Measurements from ENCODE around the gene RBM33. TPM values are rescaled to one million over a fixed set of nuclear protein-coding genes. Genes with fewer than 3 reads are reported as not detected.

Gene RBM33
- total RNA-seq, 1 donor from 2014 or later, result 77.0 TPM

DNA sequence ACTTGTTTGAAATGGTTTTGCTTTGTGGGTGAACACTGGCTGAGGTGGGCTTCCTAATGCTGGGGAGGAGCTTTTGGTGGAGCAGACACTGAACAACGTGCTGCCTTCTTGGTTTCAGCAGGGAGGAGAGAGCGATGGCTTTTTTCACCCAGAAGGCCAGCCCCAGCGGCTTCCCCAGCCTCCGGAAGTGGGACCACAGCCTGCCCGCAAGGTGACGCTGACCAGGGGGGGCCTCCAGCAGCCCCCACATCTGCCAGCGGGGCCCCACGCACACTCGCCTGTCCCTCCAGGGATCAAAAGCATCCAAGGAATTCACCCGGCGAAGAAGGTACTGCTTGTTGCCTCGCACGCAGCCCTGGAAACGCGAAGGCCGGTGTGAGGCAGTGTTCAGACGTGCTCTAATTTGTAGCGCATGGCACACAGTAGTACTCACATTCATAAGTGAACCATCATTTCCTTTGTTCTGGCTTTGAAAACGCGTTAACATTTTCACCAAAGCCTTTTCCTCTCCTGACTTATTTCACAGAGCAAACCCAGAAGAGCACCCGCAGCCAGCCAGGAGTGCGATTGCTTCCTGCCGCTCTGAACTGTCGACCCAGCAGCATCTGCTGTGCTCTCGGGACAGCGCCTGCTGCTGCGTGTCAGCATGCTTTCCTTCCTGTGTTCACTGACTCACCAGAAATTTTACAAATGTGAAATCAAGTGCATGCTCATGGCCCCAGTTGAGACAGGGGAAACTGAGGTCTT is 119.4 kb downstream of the RBM33 start:
- intact Hi-C loops (cut with micrococcal nuclease), result loop anchor here (1.0 to 10.0 kb wide), 4 partner anchors 25 to 559 kb away; partner anchors contain the start of genes INSIG1 and RBM33

DNA sequence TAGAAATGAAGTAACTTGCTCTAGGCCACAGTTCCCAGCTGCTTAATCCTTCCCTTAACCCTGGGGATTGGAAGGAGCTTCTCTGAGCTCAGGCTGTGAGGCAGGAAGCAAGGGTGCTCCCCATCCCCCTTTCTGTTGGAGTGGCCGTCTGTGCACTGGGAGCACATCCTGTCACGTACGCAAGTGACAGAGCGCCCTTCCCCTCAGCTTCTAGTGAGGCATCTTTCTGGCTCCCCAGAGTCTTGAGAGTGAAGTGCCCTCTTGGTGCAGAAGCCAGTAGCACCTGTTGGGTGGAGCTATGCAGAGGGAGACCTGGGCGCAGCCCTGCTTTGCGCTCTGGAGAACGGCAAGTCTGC is 120.0 kb downstream of the RBM33 start:
- intact Hi-C loops (cut with micrococcal nuclease), result loop anchor here (1.0 to 10.0 kb wide), 4 partner anchors 25 to 560 kb away; partner anchors contain the start of genes INSIG1 and RBM33

DNA sequence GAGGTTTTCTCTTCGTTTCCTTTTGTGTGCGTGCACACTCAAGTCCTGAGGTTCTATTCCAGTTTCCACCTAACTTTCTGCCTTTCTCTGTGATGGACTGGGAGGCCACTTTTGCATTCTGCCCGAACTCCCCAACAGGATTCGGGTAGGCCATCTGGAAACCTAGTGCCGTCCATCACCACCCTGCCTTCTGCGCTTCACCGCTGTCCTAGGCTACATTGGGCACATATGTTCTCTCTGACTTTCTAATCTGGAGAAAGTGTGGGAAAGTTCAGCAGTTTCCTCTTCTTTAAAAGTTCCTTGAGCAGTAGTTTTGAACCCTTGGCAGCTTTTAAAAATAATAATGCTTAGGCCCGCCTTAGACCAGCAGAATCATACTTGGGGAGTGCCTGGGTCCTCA is 121.0 kb downstream of the RBM33 start:
- intact Hi-C loops (cut with micrococcal nuclease), result loop anchor here (2.0 to 10.0 kb wide), 3 partner anchors 469 to 838 kb away; partner anchors contain the start of gene INSIG1

DNA sequence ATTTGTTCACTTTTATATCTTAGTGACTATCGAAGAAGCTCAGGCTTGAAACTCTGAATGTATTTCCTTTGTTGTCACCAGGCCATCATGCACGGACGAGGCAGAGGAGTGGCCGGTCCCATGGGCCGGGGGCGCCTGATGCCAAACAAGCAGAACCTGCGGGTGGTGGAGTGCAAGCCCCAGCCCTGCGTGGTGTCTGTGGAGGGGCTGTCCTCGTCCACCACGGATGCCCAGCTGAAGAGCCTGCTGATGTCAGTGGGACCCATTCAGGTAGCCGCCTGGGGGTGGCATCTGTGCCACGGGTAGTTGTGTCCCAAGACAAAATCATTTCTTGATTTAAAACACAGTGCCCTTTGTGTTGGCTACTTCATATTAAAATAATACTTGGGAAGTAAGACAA is 121.9 kb downstream of the RBM33 start:
- intact Hi-C loops (cut with micrococcal nuclease), result loop anchor here (5.0 to 10.0 kb wide), 2 partner anchors 562 to 839 kb away; no protein-coding TSS in a partner anchor

DNA sequence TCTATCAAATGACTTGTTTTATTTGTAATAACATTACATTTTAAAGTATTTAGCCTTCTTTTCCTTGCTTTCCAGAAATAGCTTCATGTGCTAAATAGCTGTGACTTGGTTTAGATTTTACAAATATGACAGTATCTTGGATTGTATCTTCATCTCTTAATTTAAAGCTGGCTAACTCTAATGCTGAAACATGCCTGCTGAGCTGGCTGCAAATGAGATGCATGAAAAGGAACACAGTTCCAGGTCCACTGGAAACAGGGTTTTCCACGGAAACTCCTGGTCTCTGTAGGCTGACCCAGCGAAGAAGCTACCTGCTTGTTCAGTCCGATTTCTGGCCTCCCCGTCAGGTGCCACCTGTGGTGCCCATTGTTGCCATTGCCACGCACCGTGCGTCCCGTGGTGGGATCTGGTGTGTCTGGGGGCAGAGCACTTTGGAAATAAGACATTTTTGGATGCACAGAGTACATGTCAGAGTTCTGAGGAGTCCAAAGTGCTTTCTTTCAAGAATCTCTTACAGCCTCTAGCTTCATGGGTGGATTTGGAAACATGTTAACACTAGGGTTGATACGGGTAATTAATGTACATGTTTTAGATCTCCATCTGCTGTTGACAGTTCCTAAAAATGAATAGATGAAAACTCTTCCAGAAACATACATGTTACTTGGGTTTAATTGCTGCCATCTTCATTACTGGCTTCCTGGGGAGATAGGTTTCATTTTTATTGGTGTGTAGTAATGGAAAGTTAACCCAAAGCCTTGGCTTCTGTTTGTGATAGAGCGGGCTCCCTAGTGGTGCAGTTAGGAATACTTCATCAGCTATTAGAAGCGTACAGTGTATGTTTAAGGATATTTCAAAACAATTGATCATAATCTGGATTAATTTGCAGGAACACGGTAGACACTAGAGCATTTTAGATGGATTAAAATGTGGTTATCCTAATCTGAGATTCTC is 122.8 kb downstream of the RBM33 start:
- intact Hi-C loops (cut with micrococcal nuclease), result loop anchor here (5.0 to 10.0 kb wide), 2 partner anchors 562 to 840 kb away; no protein-coding TSS in a partner anchor

DNA sequence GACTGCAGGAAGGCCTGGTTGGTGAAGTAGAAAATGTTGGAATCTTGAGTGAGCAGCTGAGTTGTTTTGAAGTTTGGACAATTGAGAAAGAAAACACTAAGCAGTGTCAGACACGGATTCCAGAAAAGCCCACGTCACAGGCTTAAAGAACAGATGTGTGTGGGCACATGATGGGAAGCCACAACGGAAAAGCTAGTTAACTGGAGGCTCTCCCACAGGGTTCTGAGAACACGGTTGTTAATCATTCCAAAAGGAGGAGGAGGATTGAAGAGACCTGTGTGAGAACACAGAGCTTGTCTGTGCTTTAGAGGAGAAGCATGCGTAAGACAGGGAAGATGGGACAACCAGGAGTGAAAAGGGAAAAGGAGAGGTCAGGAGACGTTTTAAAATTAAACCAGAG is 125.2 kb downstream of the RBM33 start:
- intact Hi-C loops (cut with micrococcal nuclease), result loop anchor here (5.0 to 10.0 kb wide), 2 partner anchors 565 to 842 kb away; no protein-coding TSS in a partner anchor

DNA sequence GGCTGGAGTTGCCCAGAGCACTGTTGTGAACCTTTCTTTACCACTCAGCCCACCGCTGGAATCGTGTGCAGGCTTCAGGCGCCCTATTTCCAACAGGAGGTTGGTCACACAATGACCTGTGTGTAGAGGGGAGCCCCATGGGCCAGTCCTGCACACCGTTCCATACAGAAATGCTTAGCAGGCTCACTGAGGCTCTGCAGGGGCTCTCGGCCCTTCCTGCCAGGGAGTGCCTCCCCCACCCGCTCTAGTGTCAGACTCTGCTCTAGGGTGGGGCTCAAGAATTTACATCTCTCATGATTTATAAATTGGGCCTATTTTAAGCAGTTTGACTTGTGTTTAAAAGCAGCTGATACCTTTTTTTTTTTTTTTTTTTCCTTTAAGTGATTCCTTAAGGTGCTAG is 125.8 kb downstream of the RBM33 start:
- intact Hi-C loops (cut with micrococcal nuclease), result no loop called here

DNA sequence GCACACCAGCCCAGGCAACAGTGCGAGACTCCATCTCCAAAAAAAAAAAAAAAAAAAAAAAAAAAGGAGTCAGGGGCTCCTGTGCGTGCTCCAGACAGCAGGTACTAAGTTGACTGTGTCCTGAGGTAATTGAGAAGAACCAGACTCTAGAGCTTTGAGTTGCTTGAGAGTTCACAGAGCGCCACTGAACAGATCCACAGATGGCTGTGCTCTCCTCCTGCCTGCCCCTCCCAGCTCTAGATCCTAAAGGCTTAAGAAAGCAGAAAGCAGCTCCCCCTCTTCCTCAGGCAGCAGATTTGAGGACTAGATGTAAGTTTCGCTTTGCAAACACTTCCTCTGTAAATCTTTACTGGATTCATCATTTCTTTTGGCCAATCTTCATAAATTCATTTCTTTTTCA is 129.1 kb downstream of the RBM33 start:
- intact Hi-C loops (cut with micrococcal nuclease), result no loop called here

DNA sequence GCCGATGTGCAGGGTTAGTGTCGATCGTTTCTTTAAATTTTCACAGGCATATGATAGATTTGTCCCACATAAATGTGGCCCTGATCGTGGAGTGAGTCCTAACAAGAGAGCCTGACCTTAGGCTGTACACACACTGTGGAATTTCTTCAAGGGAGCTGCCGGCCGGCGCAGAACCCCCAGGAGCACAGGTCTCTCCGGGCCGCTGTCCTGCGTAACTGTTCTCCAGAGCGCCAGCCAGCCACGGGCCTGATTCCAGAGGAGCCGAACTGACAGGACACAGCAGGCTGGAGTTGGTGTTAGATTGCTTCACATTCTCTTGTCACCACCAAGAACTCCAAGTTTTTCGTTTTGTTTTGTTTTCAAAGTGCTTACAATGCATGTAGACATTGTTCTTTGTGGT is 130.5 kb downstream of the RBM33 start:
- intact Hi-C loops (cut with micrococcal nuclease), result no loop called here

DNA sequence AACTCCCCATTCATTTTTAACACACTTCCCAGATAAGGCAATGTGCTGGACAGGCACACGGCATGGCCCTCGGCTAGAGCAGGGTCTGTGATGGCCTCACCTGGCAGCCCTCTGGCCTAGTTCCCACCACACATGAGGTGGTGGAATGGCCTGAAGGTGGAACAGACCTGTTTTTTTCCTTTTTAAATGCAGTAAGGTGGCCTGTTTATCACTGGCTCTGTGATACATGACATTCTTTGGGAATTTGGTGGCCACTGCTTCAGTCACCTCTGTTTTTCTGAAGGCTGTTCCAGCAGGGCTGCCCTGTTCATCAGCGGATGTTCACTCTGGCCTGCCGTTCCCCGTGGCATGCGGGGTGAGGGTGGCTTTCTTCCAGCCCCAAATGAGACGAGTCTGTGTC is 131.2 kb downstream of the RBM33 start:
- intact Hi-C loops (cut with micrococcal nuclease), result no loop called here

DNA sequence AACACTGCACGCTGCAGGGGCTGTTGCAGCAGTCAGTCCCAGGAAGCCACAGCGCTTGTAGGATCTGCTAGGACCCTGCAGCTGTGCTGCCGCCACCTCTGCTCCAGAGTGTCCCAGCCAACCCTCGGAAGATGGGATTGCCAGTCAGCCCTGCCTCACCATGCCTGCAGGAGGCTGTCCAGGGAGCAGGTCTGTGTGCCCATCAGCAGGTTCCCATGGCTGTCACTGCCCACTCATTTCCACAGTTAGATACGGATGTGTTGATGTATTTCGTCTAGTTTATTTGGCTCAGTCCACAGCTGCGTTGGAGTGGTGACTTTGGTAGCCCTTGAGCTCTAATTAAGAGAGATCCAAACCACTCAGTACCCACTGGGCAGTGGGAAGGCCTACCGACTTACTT is 132.1 kb downstream of the RBM33 start:
- intact Hi-C loops (cut with micrococcal nuclease), result no loop called here

DNA sequence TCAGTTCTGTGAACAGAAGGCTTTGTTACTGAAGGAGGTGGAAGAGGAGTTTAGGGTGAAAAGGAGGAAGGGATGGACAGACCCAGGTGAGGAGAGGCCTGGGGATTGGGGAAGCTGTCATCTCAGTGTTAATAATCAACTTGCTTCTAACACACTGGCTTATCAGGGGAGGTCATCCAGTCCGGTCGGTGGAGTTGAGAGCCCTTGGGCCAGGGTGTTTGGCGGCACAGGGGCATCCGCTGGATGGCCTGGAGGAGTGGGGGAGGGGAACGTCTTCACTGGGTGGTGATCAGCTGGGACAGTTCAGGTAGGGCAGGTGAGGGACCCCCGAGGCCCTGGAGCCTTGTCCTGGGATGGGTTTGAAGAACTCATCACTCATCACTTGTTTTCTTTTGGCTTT is 133.9 kb downstream of the RBM33 start:
- intact Hi-C loops (cut with micrococcal nuclease), result no loop called here

DNA sequence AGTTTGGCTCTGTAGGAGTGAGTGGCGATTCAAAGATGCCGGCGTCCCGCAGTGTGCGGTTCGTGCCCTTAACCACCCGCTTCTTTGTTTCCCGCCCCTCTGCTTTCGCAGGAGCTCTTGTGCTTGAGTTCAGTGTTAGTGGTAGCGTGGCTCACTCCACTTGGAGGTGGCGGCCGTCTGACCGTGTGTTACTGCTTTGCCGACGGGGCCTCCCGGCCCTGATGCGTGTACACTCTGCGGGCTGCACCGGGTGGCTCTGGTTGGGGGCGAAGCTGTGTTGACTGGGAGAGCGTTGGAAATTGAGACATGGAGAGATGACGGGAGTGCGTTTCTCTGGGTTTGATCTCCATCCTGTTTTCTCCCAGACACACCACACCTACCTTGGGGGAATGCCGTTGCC is 136.4 kb downstream of the RBM33 start:
- intact Hi-C loops (cut with micrococcal nuclease), result no loop called here

DNA sequence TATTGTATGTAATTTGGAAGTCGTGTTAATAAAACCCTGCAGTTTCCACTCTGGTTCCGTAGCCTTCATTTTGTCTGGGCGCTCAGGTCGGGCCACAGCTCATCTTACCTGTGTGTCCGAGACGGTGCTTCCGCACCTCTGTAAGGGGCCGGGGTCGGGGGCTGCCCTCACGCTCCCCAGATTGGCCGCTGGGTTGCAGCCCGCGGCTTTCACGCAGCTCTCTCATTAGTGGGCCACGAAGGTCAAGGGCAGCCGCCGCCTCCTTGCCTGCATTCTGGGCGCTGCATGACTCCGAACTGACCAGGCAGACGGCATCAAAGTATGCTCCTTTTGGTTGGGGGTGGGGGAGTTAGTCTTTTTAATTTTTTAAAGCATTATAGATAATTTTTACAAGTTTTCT is 137.0 kb downstream of the RBM33 start:
- intact Hi-C loops (cut with micrococcal nuclease), result no loop called here

DNA sequence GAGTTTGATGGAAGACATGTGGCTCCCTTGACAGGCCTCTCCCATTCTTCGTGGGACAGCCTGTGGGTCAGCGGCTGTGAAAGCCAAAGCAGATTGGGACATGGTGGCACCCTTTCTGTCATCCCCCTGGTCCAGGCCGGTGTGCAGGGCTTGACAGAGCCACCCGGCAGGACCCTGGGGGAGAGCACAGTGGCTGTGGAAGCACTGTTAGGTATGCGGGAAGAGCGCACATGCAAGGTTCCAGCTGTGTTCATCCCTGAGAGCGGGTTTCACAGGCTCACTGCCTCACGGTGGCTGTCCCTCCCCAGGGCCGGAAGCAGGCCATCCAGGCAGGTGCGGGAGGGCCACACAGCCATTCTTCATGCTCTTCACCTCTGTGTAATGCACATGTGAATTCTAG is 138.0 kb downstream of the RBM33 start:
- intact Hi-C loops (cut with micrococcal nuclease), result no loop called here

DNA sequence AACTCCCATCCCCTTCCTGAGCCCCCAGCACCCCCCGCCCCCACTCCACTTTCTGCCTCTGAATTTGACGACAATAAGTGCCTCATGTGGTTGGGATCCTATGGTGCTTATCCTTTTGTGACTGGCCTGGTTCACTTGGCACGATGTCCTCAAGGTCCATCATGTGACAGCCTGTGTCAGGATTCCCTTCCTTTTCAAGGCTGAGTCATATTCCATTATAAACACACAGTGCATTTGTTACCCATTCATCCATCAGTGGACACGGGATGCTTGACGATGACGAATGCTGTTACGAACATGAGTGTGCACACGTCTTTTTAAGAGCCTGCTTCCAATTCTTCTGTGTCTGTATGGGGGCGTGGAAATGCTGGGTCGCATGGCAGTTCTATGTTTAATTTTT is 141.1 kb downstream of the RBM33 start:
- intact Hi-C loops (cut with micrococcal nuclease), result no loop called here

DNA sequence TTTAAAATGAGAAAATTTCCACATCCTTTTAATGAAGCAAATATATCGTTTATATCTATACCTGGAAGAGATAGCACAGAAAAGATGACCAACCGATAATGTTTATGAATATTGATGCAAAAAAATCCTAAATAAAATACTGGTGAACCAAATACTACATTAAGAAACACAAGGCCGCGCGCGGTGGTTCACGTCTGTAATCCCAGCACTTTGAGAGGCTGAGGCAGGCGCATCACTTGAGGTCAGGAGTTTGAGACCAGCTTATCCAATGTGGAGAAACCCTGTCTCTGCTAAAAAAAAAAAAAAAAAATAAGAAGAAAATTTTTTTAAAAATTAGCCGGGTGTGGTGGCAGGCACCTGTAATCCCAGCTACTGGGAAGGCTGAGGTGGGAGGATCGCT is 142.0 kb downstream of the RBM33 start:
- intact Hi-C loops (cut with micrococcal nuclease), result no loop called here

DNA sequence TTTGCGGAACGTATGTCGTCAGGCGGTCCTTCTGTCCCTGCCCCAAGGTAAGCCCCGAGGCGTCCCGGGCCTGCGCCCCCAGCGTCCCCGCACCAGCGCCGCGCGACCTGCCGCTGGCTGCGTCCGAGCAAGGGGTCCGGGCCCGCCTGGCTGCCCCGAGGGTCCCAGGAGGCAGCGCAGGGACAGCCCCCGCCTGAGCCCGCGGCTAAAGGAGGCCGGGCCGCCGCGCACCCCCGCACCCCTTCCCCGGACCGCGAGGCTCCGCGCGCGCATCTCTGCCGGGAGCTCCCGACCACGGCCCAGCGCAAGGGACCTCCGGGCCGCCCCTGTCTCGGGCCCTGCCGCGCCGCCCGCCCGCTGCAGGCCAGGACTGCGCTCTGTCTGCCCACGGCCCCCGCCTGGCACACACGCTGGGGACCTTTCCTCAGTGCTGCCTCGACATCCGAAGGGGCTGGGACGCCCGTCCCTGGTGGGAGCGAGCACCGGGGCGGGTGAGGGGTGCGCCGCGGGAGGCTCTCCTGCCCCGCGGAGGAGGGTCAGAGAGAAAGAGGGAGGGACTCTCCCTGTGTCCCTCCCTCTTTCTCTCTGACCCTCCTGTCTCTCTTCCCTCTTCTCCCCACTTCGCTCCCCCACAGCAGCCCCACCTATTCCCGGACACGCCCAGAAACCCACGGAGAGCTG is 142.8 kb downstream of the RBM33 start:
- intact Hi-C loops (cut with micrococcal nuclease), result no loop called here

DNA sequence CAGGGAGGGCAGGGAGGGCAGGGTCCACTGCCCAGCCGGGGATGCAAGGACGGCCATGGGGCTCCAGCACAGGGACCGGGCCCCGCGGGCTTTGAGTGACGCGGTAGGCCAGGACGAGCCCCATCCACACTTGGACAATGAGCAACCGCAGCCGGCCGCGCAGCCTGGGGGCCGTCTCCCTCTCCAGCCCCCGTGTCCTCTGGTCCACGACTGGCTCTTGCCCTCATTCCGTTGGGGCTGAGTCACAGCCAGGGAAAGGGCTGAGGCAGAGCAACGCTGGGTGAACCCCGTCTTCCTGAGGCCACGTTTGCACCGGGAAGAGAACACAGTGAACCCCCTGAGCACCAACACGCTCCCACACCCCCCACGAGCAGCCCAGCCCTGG is 144.1 kb downstream of the RBM33 start:
- intact Hi-C loops (cut with micrococcal nuclease), result no loop called here

DNA sequence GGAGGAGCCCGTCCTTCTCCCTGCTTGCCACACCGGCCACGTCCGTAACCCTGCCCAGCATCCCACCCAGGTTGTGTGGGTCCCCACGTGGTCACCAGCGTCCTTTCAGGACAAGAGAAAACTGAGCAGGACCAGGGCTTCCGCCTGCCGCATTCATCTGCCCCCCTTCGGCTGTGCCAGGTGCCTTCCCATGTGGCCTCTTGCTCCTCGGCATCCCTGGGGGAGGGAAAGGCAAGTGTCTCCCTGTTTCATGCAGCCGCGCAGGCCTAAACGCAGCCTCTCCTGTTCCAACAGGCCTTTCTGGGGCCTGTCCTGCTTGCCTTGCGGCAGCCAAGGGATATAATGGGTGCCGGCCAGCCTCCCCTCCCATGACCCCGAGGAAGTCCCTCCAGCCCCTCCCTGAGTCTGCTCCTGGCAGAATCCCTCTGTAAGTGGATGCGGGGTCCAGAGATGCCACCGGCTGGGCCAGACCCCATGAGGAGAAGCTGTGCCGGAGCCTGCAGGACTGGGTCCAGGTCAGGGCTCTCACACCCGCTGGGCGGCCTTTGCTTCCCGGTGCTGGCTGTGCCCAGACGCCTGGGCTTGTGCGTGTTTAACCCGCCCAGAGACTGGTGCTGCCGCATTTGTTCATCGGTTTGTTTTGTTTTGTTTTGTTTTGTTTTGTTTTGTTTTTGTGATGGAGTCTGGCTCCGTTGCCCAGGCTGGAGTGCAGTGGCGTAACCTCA is 144.7 kb downstream of the RBM33 start:
- intact Hi-C loops (cut with micrococcal nuclease), result no loop called here

DNA sequence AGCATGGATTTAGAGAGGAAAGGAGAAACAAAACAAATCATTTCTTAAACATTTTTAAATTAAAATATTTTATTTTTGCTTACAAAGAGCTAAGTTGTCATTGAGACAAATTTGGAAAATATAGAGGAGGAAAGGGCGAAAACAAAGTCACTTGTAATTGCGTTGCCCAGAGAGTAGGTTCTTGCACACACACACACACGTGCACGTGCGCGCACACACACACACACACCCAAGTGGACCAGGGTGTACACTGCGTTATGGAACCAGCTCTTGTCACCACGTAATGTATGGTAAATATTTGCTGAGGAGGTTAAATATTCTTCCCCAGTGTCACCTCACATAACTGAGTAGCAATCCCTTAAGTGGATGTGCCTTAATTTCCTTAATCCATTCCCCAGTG is 146.2 kb downstream of the RBM33 start:
- intact Hi-C loops (cut with micrococcal nuclease), result no loop called here

Measured in T-helper 2 cell treated with Interferon-gamma antibody and Interleukin-4, amounts not matched to agents 100 ng/mL and 5 ng/mL, for 36 hours (primary cell).